A549 treated with dexamethasone at 1 μM for 4 hours (cell line): ENCODE data around the gene GMPPA. TPM values are rescaled to one million over a fixed set of nuclear protein-coding genes. Genes with fewer than 3 reads are reported as not detected.

ENCODE experiments used
- total RNA-seq: library from RNA; stranded (reverse); fragments of 200-300 nt; extraction: Qiagen RNA extraction; gene quantifications from 5 replicates; pipeline ENCODE4 v1.2.3, GENCODE V29; 2022

GMPPA gene
- total RNA-seq, result 33.1 to 38.9 TPM (median 37.2 TPM) in 5 replicates

DNA sequence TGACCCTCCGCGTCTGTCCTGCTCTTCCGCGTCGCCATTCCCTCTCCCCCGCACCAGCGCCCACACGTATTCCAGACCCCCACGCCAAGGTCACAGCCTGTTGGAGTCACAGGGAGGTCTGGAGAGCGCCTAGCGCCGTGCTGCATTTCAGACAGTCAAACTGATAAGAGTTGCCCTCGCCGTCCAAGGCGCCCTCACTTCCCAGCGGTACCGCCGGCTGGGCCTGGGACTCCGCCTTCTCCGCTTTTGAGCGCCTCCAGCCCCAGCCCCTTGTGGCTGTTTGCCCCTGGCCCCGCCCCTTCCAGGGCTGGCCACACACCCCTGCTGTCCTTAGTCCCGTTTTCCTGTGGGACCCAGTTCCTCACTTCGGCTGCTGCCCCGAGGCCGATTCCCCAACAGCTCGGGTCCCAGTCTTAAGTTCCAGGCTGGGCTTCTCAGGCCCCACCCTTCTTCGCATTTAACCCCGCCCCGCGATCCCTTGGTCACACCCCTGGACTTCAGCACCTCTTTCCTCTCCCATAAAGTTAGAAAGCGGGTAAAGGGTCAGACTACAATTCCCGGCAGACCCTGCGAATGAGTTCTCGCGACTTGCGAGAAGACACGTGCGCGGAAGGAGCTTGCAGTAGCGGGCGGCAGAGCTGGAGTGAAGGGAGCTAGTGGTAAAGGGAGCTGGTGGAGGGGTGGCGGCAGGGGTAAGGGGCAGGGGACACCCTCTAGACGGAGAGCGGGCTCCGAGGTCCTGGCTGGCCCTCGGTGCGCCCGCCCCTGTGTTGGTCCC, at the start of gene GMPPA:
GMPPA (plus strand) TSS at position 612 of the 778 bp plus-strand sequence. CDS start 1,085 bp downstream, outside the sequence.

DNA sequence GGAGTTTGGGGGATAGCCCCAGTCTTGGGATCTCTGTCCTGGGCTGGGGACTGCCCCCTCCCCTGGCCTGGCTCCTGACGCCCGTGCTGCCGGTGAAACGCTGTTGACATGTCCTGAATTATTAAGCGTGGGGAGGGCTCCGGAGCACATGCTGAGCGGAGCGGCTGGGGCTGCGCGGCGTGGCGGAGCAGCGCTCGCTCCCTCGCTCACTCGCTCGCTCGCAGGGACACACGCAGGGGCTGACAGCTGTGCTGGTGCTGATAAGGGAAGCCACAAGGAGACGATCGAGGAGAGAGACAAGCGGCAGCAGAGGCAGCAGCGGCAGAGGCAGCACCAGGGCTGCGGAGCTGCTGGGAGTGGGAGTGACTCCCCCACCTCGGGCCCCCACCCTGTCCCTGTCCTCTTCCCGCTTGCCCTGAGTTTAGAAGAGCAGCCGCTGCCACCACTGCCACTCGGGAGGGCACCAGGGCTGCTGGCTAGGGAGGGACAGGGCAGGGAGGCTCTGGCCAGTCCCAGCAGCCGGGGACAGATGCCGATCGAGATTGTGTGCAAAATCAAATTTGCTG, 15.6 kb downstream of the GMPPA start, which contains the start of gene ASIC4:
ASIC4 (plus strand) TSS at position 287 of the 566 bp plus-strand sequence; CDS start at position 530, 243 bp downstream.

DNA sequence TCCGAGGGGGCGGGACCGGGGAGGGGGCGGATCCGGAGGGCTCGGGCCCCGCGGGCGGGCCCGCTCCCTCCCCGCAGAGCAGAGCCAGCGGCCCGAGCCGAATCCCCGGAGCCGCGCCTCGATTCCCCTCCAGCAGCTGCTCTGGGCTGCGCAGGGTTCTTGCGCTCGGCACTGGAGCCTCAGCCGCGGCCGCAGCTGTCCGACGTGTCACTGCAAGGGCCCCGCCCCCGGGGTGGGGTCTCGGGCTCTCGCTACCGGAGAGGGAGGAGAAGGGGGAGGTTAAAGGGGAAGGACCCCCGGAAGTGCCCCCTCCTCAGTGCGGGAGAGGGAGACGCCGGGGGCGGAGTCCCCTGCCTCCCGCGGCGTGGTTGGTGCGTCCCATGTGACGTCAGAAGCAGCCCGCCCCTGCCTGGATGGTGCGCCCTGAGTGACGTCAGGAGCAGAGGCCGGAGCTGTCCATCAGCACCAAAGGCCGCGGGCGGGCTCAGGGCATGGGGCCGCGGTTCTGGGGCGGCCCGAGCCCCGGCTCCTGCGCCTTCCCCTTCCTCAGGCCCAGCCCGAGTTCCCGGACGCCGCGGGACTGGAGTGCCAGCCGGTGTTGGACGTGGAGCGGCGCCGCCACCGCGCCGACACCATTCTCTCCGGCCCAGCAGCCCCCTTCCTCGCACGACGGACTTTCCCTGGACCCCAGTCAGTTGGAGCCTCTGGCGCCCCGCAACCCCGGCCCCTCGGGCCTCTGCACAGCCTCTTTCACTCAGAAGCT, 45.1 kb downstream of the GMPPA start, which contains the start of the genes CHPF and TMEM198:
CHPF (minus strand) TSS at position 214 of the 763 bp plus-strand sequence. CDS start 271 bp downstream, outside the sequence.
TMEM198 (plus strand) TSS at position 433 of the 763 bp plus-strand sequence. CDS start 700 bp downstream, outside the sequence.

Other genes with a start within 250 kb of the GMPPA start
- 0.12 to 0.20 TPM (median 0.16 TPM) in 3 of 5 replicates, not detected in the others for gene TUBA4B, start 245.6 kb upstream of the GMPPA start, total RNA-seq
- 250 to 308 TPM (median 286 TPM) in 5 replicates for gene TUBA4A, start 245.0 kb upstream of the GMPPA start, total RNA-seq
- 29.5 to 38.9 TPM (median 35.6 TPM) in 5 replicates for gene DNAJB2, start 219.5 kb upstream of the GMPPA start, total RNA-seq
- 0.97 to 1.8 TPM (median 1.4 TPM) in 5 replicates for gene PTPRN, start 189.5 kb upstream of the GMPPA start, total RNA-seq
- not detected in 5 replicates for gene RESP18, start 166.1 kb upstream of the GMPPA start, total RNA-seq
- gene DNPEP, start 111.0 kb upstream of the GMPPA start, total RNA-seq, result 52.0 to 63.4 TPM (median 55.8 TPM) in 5 replicates
- 0.38 to 0.47 TPM (median 0.45 TPM) in 5 replicates for gene DES, start 80.5 kb upstream of the GMPPA start, total RNA-seq
- 7.0 to 12.6 TPM (median 9.4 TPM) in 5 replicates for gene SPEG, start 64.0 kb upstream of the GMPPA start, total RNA-seq
- 0.05 to 0.08 TPM (median 0.05 TPM) in 4 of 5 replicates, not detected in the other for gene ASIC4, start 15.6 kb downstream of the GMPPA start, total RNA-seq
- 16.9 to 30.5 TPM (median 28.2 TPM) in 5 replicates for gene CHPF, start 44.9 kb downstream of the GMPPA start, total RNA-seq
- gene TMEM198, start 45.1 kb downstream of the GMPPA start, total RNA-seq, result 0.56 to 1.2 TPM (median 1.1 TPM) in 5 replicates
- 15.2 to 24.0 TPM (median 22.3 TPM) in 5 replicates for gene OBSL1, start 72.6 kb downstream of the GMPPA start, total RNA-seq
- gene INHA, start 73.4 kb downstream of the GMPPA start, total RNA-seq, result 0.35 to 0.47 TPM (median 0.38 TPM) in 5 replicates
- gene STK11IP, start 99.0 kb downstream of the GMPPA start, total RNA-seq, result 9.9 to 18.3 TPM (median 16.3 TPM) in 5 replicates
- gene SLC4A3, start 128.7 kb downstream of the GMPPA start, total RNA-seq, result 1.9 to 4.0 TPM (median 2.9 TPM) in 5 replicates